Fibroblast of skin of left biceps (primary cell): ENCODE measurements around the gene ITGA2B.
"Not testable (repeated sequence)": the region's sequence is repeated elsewhere in the genome, so short reads cannot be mapped to it uniquely, and the experiment has no call there.

Experiments used
- DNase-seq, 2 experiments: peaks; one replicate each; pipeline ENCODE4 v3.0.0-alpha.2; 2013; ENCODE audit warnings: low read depth in 2 of 2

The ITGA2B gene

GRCh38 chr17:44389281-44389680, at the start of gene ITGA2B:
Gene ITGA2B (minus strand): TSS chr17:44389649. CDS start chr17:44389473, 176 bp downstream.
- DNase-seq: no peak

GRCh38 chr17:44439168-44439567, 49.7 kb upstream of the ITGA2B start:
- DNase-seq: no peak

- no peak for DNase-seq
Measured at GRCh38 chr17:44438636-44439035, 49.2 kb upstream of the ITGA2B start.

GRCh38 chr17:44436336-44436735, 46.9 kb upstream of the ITGA2B start:
- no peak for DNase-seq

- DNase-seq: no peak
Measured at GRCh38 chr17:44432254-44433157, 43.1 kb upstream of the ITGA2B start.

- no peak for DNase-seq
Measured at GRCh38 chr17:44424828-44425461, 35.5 kb upstream of the ITGA2B start.

- DNase-seq: peak; percentile 13 to 18
Measured at GRCh38 chr17:44417553-44417952, 28.1 kb upstream of the ITGA2B start.

- DNase-seq: no peak
Measured at GRCh38 chr17:44416558-44417289, 27.3 kb upstream of the ITGA2B start.

GRCh38 chr17:44414394-44415155, 25.1 kb upstream of the ITGA2B start:
- no peak for DNase-seq

- no peak for DNase-seq
Measured at GRCh38 chr17:44409309-44410028, 20.0 kb upstream of the ITGA2B start.

- DNase-seq: no peak
Measured at GRCh38 chr17:44408786-44409185, 19.3 kb upstream of the ITGA2B start.

GRCh38 chr17:44402564-44403172, 13.2 kb upstream of the ITGA2B start:
- no peak for DNase-seq

GRCh38 chr17:44400226-44400847, 10.9 kb upstream of the ITGA2B start:
- DNase-seq: no peak

- DNase-seq: no peak
Measured at GRCh38 chr17:44398692-44399691, 9.5 kb upstream of the ITGA2B start.

GRCh38 chr17:44397479-44398440, 8.3 kb upstream of the ITGA2B start:
- DNase-seq: no peak

- DNase-seq: no peak
Measured at GRCh38 chr17:44396946-44397345, 7.5 kb upstream of the ITGA2B start.

GRCh38 chr17:44394833-44395232, 5.4 kb upstream of the ITGA2B start:
- no peak for DNase-seq

- DNase-seq: not testable (repeated sequence)
Measured at GRCh38 chr17:44394112-44394511, 4.7 kb upstream of the ITGA2B start.
